DND-41 (cell line): ENCODE measurements around the gene NAP1L4.

ENCODE experiments used
- ATAC-seq: fragments of 200-7000 bp; cut with Tn5 transposase; 3 replicates; pipeline ENCODE4 v1.9.1; 2021; ENCODE audit warnings: low read depth; ENCODE audit not compliant: insufficient read depth
- DNase-seq: peaks from one replicate; pipeline ENCODE4 v3.0.0-alpha.2; 2020
- H2AFZ ChIP-seq: 2 replicates; pipeline ENCODE4 v1.6.0; 2012; ENCODE audit warnings: low read depth, low read length
- H3K27ac ChIP-seq: 2 replicates; pipeline ENCODE4 v1.5.1; 2012; ENCODE audit warnings: low read length, inconsistent platforms
- H3K27me3 ChIP-seq: fragments of 200-600 bp; sonication (generic); 2 replicates; pipeline ENCODE4 v1.6.0; 2012; ENCODE audit warnings: low read length, mild to moderate bottlenecking, inconsistent platforms; ENCODE audit not compliant: insufficient read depth, poor library complexity
- H3K36me3 ChIP-seq: 2 replicates; pipeline ENCODE4 v1.5.1; 2012; ENCODE audit warnings: low read length, inconsistent platforms; ENCODE audit not compliant: insufficient read depth
- H3K4me1 ChIP-seq: 2 replicates; pipeline ENCODE4 v1.5.1; 2012; ENCODE audit warnings: mild to moderate bottlenecking, low read length; ENCODE audit not compliant: insufficient read depth
- H3K4me2 ChIP-seq: 2 replicates; pipeline ENCODE4 v1.6.0; 2012; ENCODE audit warnings: mild to moderate bottlenecking, moderate library complexity, low read length, inconsistent platforms; ENCODE audit not compliant: insufficient read depth
- H3K4me3 ChIP-seq, 2 experiments: fragments of 200-600 bp in 1 of 2; shearing (Covaris generic) in 1 of 2; 2 replicates each; pipeline ENCODE4 v1.5.1; 2012 to 2016; ENCODE audit warnings: inconsistent platforms in 2 of 2, low read length in 2 of 2, mild to moderate bottlenecking in 2 of 2, low read depth in 1 of 2, moderate library complexity in 1 of 2
- H3K79me2 ChIP-seq: 2 replicates; pipeline ENCODE4 v1.6.0; 2012; ENCODE audit warnings: low read length, inconsistent platforms; ENCODE audit not compliant: insufficient read depth
- H3K9ac ChIP-seq: 2 replicates; pipeline ENCODE4 v1.6.0; 2012; ENCODE audit warnings: low read depth, mild to moderate bottlenecking, inconsistent platforms, low read length, moderate library complexity
- H3K9me3 ChIP-seq: 2 replicates; pipeline ENCODE4 v1.5.1; 2012; ENCODE audit warnings: low read length, moderate library complexity, mild to moderate bottlenecking, inconsistent platforms; ENCODE audit not compliant: insufficient read depth, severe bottlenecking
- H4K20me1 ChIP-seq: 2 replicates; pipeline ENCODE4 v1.6.0; 2012; ENCODE audit warnings: low read length; ENCODE audit not compliant: insufficient read depth
- CTCF ChIP-seq: IDR thresholded peaks from 2 replicates; pipeline ENCODE4 v1.5.1; 2012; ENCODE audit warnings: borderline replicate concordance, low read length, moderate library complexity, mild to moderate bottlenecking; ENCODE audit not compliant: poor library complexity, severe bottlenecking; ENCODE audit errors: extremely low read depth
- EZH2 ChIP-seq: IDR thresholded peaks from 3 replicates; pipeline ENCODE4 v1.6.1; 2012; ENCODE audit warnings: borderline replicate concordance, low read depth, mild to moderate bottlenecking, moderate library complexity, low read length, inconsistent platforms; ENCODE audit not compliant: severe bottlenecking

NAP1L4 gene

GRCh38 chr11:2952290-2952689, 39.8 kb downstream of the NAP1L4 start:
- Histone ChIP-seq H3K27me3 (no peaks in the 10 kb centered on the region), H4K20me1 (peaks cover 31% of the 10 kb centered on the region; the same call in 1 of the 2 replicates), H3K79me2 (peaks cover 7% of the 10 kb centered on the region), H3K9ac (no peak overlapping the region), H3K4me1 (no peaks in the 10 kb centered on the region), H3K27ac (no peak overlapping the region), H3K9me3 (no peaks in the 10 kb centered on the region), H3K36me3 (peaks cover 99% of the 10 kb centered on the region), H3K4me2 (no peak overlapping the region), H2AFZ (no peak overlapping the region), H3K4me3 (no peak overlapping the region)
- TF ChIP-seq EZH2 = no peak
- no peak for TF ChIP-seq CTCF
- DNase-seq (no peak), ATAC-seq (no peak)

GRCh38 chr11:2951231-2952110, 40.7 kb downstream of the NAP1L4 start:
- no peak overlapping the region for H2AFZ ChIP-seq
- ATAC-seq = no peak

GRCh38 chr11:2950825-2951224, 41.3 kb downstream of the NAP1L4 start:
- no peak overlapping the region for H3K9ac ChIP-seq
- peaks cover 99% of the 10 kb centered on the region for H3K36me3 ChIP-seq
- no peak for ATAC-seq
- peaks cover 2% of the 10 kb centered on the region for H3K79me2 ChIP-seq
- no peak overlapping the region for H3K27ac ChIP-seq
- no peaks in the 10 kb centered on the region for H3K9me3 ChIP-seq
- H4K20me1 ChIP-seq = peaks cover 29% of the 10 kb centered on the region
- no peaks in the 10 kb centered on the region for H3K4me1 ChIP-seq
- no peaks in the 10 kb centered on the region for H3K27me3 ChIP-seq
- no peak overlapping the region for H2AFZ ChIP-seq
- H3K4me2 ChIP-seq = no peak overlapping the region
- DNase-seq = no peak
- TF ChIP-seq EZH2 = no peak
- TF ChIP-seq CTCF = no peak
- H3K4me3 ChIP-seq = no peak overlapping the region

More at GRCh38 chr11:2951231-2952110, 40.7 kb downstream of the NAP1L4 start:
- DNase-seq = no peak
- Histone ChIP-seq H3K4me2 (no peak overlapping the region), H3K27me3 (no peaks in the 10 kb centered on the region), H4K20me1 (peaks cover 31% of the 10 kb centered on the region), H3K9me3 (no peaks in the 10 kb centered on the region), H3K36me3 (peaks cover 99% of the 10 kb centered on the region), H3K4me1 (no peaks in the 10 kb centered on the region), H3K4me3 (no peak overlapping the region), H3K27ac (no peak overlapping the region), H3K9ac (no peak overlapping the region), H3K79me2 (peaks cover 6% of the 10 kb centered on the region)
- TF ChIP-seq EZH2 (no peak), CTCF (no peak)
